HG03064 (cell line): ENCODE results near the gene SLC35F1.
A peak's percentile ranks its signal among the peaks of the same experiment; 100 is the strongest.

ENCODE experiments used
- ATAC-seq: cut with Tn5 transposase; IDR thresholded peaks from one replicate; pipeline ENCODE4 v1.9.1; 2021; ENCODE audit warnings: low read depth; ENCODE audit not compliant: unreplicated experiment

Gene SLC35F1

DNA sequence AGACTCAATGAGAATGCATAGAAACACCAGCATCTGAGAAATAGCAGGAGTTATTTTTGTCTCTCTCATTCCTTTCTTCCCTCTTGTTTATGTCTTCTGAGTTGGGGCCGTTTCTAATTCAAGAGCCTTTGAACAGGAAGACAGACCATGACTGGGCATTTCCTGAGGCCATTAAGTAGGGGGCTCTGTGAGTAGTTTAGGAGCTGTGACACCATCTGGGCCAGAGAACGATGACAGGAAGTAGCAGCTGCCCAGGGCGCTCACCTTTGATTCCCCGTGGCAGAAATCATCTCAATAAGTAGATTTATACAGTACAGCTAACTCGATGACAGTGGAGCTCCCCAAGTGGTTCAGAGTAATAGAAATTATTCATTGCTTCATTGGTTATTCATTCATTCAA is 342.6 kb downstream of the SLC35F1 start:
- no peak for ATAC-seq

- no peak for ATAC-seq
Observed at GRCh38 chr6:118252474-118252873, 345.4 kb downstream of the SLC35F1 start.

- no peak for ATAC-seq
Observed at GRCh38 chr6:118253741-118254140, 346.7 kb downstream of the SLC35F1 start.

DNA sequence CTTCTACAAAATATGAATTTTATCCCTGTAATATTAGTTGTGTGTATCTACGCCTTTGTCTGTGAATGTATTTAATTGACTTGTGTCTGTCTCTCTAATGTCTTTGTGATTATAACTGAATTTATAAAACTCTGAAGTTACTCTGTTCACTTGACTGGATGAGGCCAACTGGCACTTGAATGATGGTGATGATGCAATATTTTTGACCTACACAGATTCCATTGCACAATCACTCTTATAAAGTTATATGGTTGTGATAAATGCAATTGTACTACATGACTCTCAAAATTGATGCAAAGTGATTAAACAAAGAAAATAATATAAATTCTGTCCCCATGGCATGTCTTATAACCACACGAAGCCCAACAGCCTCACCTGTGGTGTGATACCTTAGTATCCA is 353.8 kb downstream of the SLC35F1 start:
- no peak for ATAC-seq

- ATAC-seq, result no peak
Observed at GRCh38 chr6:118263921-118264486, 356.9 kb downstream of the SLC35F1 start.

GRCh38 chr6:118269659-118270058 is 362.6 kb downstream of the SLC35F1 start:
- ATAC-seq, result no peak

- ATAC-seq, result no peak
Observed at GRCh38 chr6:118277631-118278030, 370.6 kb downstream of the SLC35F1 start.

DNA sequence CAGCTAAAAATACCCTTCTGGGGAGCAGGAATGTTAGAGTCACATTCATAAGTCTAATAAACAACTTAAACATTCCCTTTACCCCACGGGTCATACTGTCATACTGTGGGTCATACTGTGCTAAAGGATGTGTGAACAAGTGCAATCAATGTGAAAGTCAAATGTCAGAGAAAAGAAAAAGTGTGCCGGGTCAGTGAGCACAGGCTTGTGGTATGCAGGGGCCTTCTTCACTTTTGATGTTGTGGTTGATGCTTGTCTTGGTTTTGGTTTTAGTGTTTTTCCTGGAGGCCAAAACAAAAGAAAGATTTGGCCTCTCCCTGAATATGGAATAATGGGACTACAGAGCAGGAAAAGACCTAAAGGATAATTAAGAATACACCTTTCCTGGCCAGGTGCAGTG is 373.1 kb downstream of the SLC35F1 start:
- ATAC-seq, result peak; percentile 90

GRCh38 chr6:118281291-118281690 is 374.2 kb downstream of the SLC35F1 start:
- ATAC-seq, result no peak

DNA sequence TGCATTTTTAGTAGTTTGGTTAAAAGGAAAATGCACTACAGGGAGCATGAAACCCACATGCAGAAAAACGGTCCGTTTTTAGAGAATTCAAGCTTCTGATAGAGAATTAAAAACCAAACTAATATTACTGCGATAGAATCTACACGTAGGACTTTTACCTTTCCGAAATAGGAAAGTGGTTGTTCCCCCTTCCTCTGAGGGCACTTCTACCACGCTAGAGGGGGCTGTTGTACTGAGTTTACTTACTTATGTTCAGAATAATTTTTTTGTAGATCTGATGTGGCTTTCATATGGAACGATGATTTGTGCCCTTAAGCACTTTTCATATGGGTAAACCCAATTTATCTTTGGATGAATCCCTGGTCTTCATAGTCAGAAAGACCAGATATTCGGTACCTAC is 376.7 kb downstream of the SLC35F1 start:
- ATAC-seq, result no peak

DNA sequence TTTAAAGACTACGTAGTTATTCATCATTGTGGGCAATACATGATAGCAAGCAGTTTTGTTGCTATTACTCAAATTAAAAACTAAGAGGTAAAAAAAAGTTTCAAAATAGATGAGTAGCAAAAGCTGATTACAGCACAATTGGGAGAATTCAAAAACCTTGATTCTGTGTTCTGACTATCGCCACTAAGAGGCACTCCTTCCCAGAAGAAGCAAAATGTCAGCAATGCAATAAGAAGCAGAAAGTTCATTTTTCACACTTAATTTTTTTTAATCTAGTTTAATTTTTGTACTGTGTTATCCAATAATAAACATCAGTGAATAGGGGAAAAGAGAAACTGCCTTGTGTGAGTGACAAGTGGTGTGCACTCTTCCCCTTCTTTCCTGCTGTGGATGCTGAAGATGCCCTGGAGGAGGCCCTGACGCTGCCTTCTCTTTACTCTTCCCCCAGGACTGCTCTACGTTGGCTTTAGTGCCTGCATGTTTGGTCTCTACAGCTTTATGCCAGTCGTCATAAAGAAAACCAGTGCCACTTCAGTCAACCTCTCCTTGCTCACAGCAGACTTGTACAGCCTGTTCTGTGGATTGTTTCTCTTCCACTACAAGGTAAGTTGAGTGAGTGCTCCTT is 377.8 kb downstream of the SLC35F1 start:
- ATAC-seq, result no peak

- ATAC-seq, result no peak
Observed at GRCh38 chr6:118285791-118286190, 378.7 kb downstream of the SLC35F1 start.

- no peak for ATAC-seq
Observed at GRCh38 chr6:118288355-118289124, 381.5 kb downstream of the SLC35F1 start.

GRCh38 chr6:118292558-118292957 is 385.5 kb downstream of the SLC35F1 start:
- ATAC-seq, result no peak

- ATAC-seq, result no peak
Observed at GRCh38 chr6:118294906-118295305, 387.8 kb downstream of the SLC35F1 start.

GRCh38 chr6:118295336-118295735 is 388.3 kb downstream of the SLC35F1 start:
- ATAC-seq, result no peak

GRCh38 chr6:118296129-118296901 is 389.3 kb downstream of the SLC35F1 start:
- ATAC-seq, result no peak

DNA sequence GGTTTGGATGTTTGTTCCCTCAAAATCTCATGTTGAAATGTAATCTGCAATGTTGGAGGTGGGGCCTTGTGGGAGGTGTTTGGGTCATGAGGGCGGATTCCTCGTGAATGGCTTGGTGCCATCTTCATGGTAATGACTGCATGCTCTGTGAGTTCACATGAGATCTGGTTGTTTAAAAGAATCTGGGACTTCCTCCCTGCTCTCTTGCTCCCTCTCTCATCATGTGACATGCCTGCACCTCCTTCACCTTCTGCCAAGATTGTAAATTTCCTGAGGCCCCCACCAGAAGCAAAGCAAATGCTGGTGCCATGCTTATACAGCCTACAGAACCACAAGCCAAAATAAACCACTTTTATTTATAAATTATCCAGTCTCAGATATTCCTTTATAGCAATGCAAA is 390.8 kb downstream of the SLC35F1 start:
- ATAC-seq, result no peak

- ATAC-seq, result no peak
Observed at GRCh38 chr6:118298476-118299427, 391.7 kb downstream of the SLC35F1 start.

GRCh38 chr6:118299457-118299856 is 392.4 kb downstream of the SLC35F1 start:
- ATAC-seq, result no peak
